HepG2 (cell line): ENCODE data around the gene DSN1. TPM values are rescaled to one million over a fixed set of nuclear protein-coding genes. Genes with fewer than 3 reads are reported as not detected.
A peak's percentile ranks its signal among the peaks of the same experiment; 100 is the strongest.

Source experiments
- AKNA ChIP-seq: sonication (generic); formaldehyde crosslinking; IDR thresholded peaks from 2 replicates; pipeline ENCODE4 v1.4.0; 2020; ENCODE audit warnings: missing genetic modification reagents, borderline replicate concordance
- BCLAF1 ChIP-seq: fragments of 450-650 bp; IDR thresholded peaks from 2 replicates; pipeline ENCODE4 v1.6.1; 2017; ENCODE audit warnings: mild to moderate bottlenecking
- DMTF1 ChIP-seq: sonication (generic); formaldehyde crosslinking; IDR thresholded peaks from 2 replicates; pipeline ENCODE4 v1.4.0; 2020; ENCODE audit warnings: mild to moderate bottlenecking, missing genetic modification reagents
- E2F5 ChIP-seq: sonication (generic); formaldehyde crosslinking; conservative IDR thresholded peaks from 2 replicates; pipeline ENCODE4 v1.4.0; 2020; ENCODE audit warnings: missing genetic modification reagents
- FOXJ3 ChIP-seq: sonication (generic); formaldehyde crosslinking; IDR thresholded peaks from 2 replicates; pipeline ENCODE4 v1.4.0; 2020; ENCODE audit warnings: missing genetic modification reagents, mild to moderate bottlenecking, borderline replicate concordance
- HNF1A ChIP-seq, 2 experiments: sonication (generic) in 1 of 2; formaldehyde crosslinking in 1 of 2; IDR thresholded peaks; 2 replicates each; pipeline versions ENCODE4 v1.4.0 to v1.6.1; 2016 to 2020; ENCODE audit warnings: borderline replicate concordance in 1 of 2, low read depth in 1 of 2, mild to moderate bottlenecking in 1 of 2, missing genetic modification reagents in 1 of 2
- ZNF138 ChIP-seq: sonication (generic); formaldehyde crosslinking; IDR thresholded peaks from 2 replicates; pipeline ENCODE4 v1.5.0; 2020; ENCODE audit warnings: mild to moderate bottlenecking, low read depth, missing genetic modification reagents
- ZNF382 ChIP-seq: sonication (generic); formaldehyde crosslinking; IDR thresholded peaks from 2 replicates; pipeline ENCODE4 v1.5.0; 2020; ENCODE audit warnings: missing genetic modification reagents, mild to moderate bottlenecking, borderline replicate concordance
- ZNF510 ChIP-seq: sonication (generic); formaldehyde crosslinking; IDR thresholded peaks from 2 replicates; pipeline ENCODE4 v1.4.0; 2020; ENCODE audit warnings: low read depth, mild to moderate bottlenecking, missing genetic modification reagents
- ZNF562 ChIP-seq: sonication (generic); formaldehyde crosslinking; IDR thresholded peaks from 2 replicates; pipeline ENCODE4 v1.8.0; 2022; ENCODE audit warnings: missing genetic modification reagents, borderline replicate concordance
- ZNF737 ChIP-seq: sonication (generic); formaldehyde crosslinking; IDR thresholded peaks from 2 replicates; pipeline ENCODE4 v1.5.0; 2020; ENCODE audit warnings: missing genetic modification reagents, mild to moderate bottlenecking, borderline replicate concordance
- polyA plus RNA-seq, 8 experiments: library from polyadenylated mRNA; depleted of rRNA in 3 of 8; stranded (reverse) in 7 of 8; unstranded in 1 of 8; fragments of >200 nt; fragmentation: Illumina TruSeq in 4 of 8; extraction: Trizol in 4 of 8; gene quantifications; 2 replicates each; pipeline versions ENCODE4 v1.2.1 to v1.2.3, GENCODE V29; 2011 to 2016; ENCODE audit warnings: low read depth in 4 of 8, missing spikeins in 1 of 8, mixed read lengths in 1 of 8; ENCODE audit not compliant: insufficient read depth in 1 of 8
- total RNA-seq, 5 experiments: library from RNA; depleted of rRNA; stranded (reverse); fragments of >200 nt; fragmentation: Illumina TruSeq; extraction: Trizol; gene quantifications; 2 replicates each; pipeline ENCODE4 v1.2.3, GENCODE V29; 2016; ENCODE audit warnings: low read depth in 1 of 5

Gene DSN1
- total and polyA plus RNA-seq, 2 of the 13 experiments (the other 11 are each of a cell fraction or from before 2014, with no cell fraction given) = 18.7 to 53.7 TPM

- no peak for TF ChIP-seq HNF1A (IDR thresholded peaks at IDR 0.05; ENCODE audit: low read depth)
- TF ChIP-seq HNF1A (CRISPR knock-in tag; IDR thresholded peaks at IDR 0.05; ENCODE audit: borderline replicate concordance) = 0 out of 2 replicates have a peak, but pooled peaks have one; percentile 25
- TF ChIP-seq FOXJ3 (CRISPR knock-in tag) = 0 out of 2 replicates have a peak, but pooled peaks have one; percentile 18
- TF ChIP-seq E2F5 = no peak
- no peak for TF ChIP-seq ZNF382 (CRISPR knock-in tag)
- peak; percentile 60; the same call in 1 of the 2 replicates for TF ChIP-seq ZNF510
- no peak; the same call in 1 of the 2 replicates for TF ChIP-seq ZNF737 (CRISPR knock-in tag)
- no peak for TF ChIP-seq ZNF138 (CRISPR knock-in tag)
- no peak for TF ChIP-seq ZNF562 (CRISPR knock-in tag)
- TF ChIP-seq DMTF1 = no peak
- no peak for TF ChIP-seq BCLAF1
- TF ChIP-seq AKNA (CRISPR knock-in tag) = no peak
Observed at GRCh38 chr20:36745234-36745926, 28.2 kb downstream of the DSN1 start (continued).
